Measurements from ENCODE around the gene NTNG2. TPM values are rescaled to one million over a fixed set of nuclear protein-coding genes. Genes with fewer than 3 reads are reported as not detected.

The NTNG2 gene
- total and polyA plus RNA-seq, 8 donors, result under 0.01 to 8.1 (median 0.31) TPM; not detected in 1

DNA sequence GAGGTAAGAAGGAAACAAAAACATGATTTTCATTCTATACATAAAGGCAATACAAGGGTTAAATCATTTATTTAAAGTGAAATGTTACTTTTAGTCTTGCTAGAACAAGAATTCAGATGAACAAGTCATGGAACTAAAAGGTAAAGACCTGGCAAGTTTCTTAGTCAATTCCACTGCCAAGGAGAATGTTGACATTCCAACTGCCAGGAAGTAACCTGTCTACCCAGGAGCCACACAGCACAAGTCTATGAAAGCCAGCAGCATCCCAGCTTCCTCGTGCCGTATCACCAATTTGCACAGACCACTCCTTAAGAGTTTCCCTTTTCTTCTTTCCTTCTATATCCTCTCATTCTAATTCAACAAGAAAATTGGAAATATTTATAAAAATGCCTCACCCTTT, 113.0 kb downstream of the NTNG2 start:
- WGBS, 5 donors, result 30 to 59% (median 57%) methylated on average over 2 of the region's 2 CpGs
- peak in 1 of 2 donors; percentile 38 for DNase-seq
- peak in 1 of 3 donors; percentile 28 for TF ChIP-seq POLR2AphosphoS5 (IDR thresholded peaks at IDR 0.05)
- TF ChIP-seq POLR2A (IDR thresholded peaks at IDR 0.05), result no peak
- H3K36me3 ChIP-seq, result peaks cover 79 to 100% (median 99%) of the 10 kb centered on the region in 4 donors
- no peak overlapping the region for H3K4me3 ChIP-seq
- no peaks in the 10 kb centered on the region for H3K27me3 ChIP-seq
- no peaks in the 10 kb centered on the region for H3K9me3 ChIP-seq
- H3K27ac ChIP-seq, result no peak overlapping the region
- H3K4me1 ChIP-seq, result no peaks in the 10 kb centered on the region
- intact Hi-C loops (cut with DNase I; ENCODE audit: low total_unique reads), result no loop called here

DNA sequence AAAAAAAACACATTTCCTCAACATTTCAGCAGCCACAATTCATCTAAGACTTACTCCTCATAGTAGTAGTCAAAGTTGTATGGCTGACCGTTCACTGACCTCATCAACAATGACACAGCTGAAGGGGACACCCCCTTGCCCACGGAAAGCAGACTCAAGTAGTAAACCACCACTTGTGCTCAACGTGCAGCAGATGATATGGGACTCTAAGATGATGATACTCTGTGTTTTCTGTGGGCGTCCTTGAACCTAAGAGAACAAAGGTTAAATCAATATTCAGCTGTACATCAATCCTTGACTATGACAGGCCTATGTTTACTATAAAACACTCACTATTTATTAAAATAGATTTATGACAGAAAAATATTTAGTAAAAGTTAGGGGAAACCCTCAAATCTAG, 121.3 kb downstream of the NTNG2 start:
- Histone ChIP-seq H3K27ac (no peak overlapping the region), H3K4me1 (peaks cover 0 to 3% (median under 1%) of the 10 kb centered on the region in 4 donors), H3K9me3 (no peaks in the 10 kb centered on the region), H3K27me3 (no peaks in the 10 kb centered on the region), H3K36me3 (peaks cover 77 to 100% (median 100%) of the 10 kb centered on the region in 4 donors), H3K4me3 (no peak overlapping the region)
- WGBS, 5 donors, result 62 to 71% (median 68%) methylated on average over 4 of the region's 4 CpGs
- intact Hi-C loops (cut with DNase I; ENCODE audit: low total_unique reads), result no loop called here
- no peak for TF ChIP-seq POLR2AphosphoS5 (IDR thresholded peaks at IDR 0.05)
- no peak for TF ChIP-seq POLR2A (IDR thresholded peaks at IDR 0.05)
- no peak for TF ChIP-seq EP300 (IDR thresholded peaks at IDR 0.05)
- TF ChIP-seq, protein P1, sequence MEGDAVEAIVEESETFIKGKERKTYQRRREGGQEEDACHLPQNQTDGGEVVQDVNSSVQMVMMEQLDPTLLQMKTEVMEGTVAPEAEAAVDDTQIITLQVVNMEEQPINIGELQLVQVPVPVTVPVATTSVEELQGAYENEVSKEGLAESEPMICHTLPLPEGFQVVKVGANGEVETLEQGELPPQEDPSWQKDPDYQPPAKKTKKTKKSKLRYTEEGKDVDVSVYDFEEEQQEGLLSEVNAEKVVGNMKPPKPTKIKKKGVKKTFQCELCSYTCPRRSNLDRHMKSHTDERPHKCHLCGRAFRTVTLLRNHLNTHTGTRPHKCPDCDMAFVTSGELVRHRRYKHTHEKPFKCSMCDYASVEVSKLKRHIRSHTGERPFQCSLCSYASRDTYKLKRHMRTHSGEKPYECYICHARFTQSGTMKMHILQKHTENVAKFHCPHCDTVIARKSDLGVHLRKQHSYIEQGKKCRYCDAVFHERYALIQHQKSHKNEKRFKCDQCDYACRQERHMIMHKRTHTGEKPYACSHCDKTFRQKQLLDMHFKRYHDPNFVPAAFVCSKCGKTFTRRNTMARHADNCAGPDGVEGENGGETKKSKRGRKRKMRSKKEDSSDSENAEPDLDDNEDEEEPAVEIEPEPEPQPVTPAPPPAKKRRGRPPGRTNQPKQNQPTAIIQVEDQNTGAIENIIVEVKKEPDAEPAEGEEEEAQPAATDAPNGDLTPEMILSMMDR (IDR thresholded peaks at IDR 0.05), result no peak
- no peak for DNase-seq

DNA sequence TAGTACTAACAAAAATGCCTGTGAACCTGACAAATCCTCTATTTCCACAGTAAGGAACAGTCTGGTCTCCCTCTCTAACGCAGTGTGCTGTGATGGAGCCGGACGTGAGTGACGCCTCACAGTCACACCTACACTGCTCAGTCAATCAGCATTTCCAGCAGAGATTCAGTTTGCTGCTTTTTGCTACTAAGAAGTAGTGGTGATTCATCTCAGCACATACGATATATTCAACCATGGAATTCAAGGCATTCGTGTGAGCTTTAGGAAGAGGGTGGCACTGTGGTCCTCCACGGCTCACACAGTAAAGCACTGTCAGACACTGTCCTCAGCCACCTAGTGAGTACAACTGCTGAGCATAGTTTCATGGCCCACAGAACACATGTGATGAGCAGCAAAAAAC, 122.0 kb downstream of the NTNG2 start:
- TF ChIP-seq EP300 (IDR thresholded peaks at IDR 0.05), result no peak
- no peak for TF ChIP-seq POLR2AphosphoS5 (IDR thresholded peaks at IDR 0.05)
- TF ChIP-seq POLR2A (IDR thresholded peaks at IDR 0.05), result no peak
- TF ChIP-seq, protein P1 (IDR thresholded peaks at IDR 0.05), result no peak
- Histone ChIP-seq H3K27ac (no peak overlapping the region), H3K4me3 (no peak overlapping the region), H3K9me3 (no peaks in the 10 kb centered on the region), H3K36me3 (peaks cover 71 to 100% (median 99%) of the 10 kb centered on the region in 4 donors), H3K27me3 (no peaks in the 10 kb centered on the region), H3K4me1 (peaks cover 0 to 10% (median 7%) of the 10 kb centered on the region in 4 donors)
- no peak for DNase-seq
- intact Hi-C loops (cut with DNase I; ENCODE audit: low total_unique reads), result no loop called here
- WGBS, 5 donors, result 85 to 94% (median 90%) methylated on average over 7 of the region's 7 CpGs

DNA sequence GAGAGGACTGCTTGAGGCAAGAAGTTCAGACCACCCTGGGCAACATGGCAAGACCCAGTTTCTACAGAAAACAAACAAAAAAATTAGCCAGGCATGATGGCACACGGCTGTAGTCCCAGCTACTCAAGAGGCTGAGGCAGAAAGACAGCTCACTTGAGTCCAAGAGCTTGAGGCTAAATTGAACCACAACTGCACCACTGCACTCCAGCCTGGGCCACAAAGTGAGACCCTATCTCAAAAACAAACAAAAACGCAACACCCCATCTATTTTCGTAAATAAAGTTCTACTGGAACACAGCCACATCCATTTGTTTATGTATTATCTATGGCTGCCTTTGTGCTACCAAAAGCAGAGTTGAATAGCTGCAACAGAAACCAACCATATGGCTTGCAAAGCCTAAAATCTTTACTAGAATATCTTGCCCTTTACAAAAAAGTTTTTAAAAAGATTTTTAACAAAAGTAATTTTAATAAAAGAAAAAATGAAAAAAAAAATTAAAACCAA, 125.5 kb downstream of the NTNG2 start:
- H3K27me3 ChIP-seq, result no peaks in the 10 kb centered on the region
- 56 to 69% (median 57%) methylated on average over 3 of the region's 3 CpGs for WGBS, 5 donors
- no peaks in the 10 kb centered on the region for H3K9me3 ChIP-seq
- no peak overlapping the region for H3K27ac ChIP-seq
- intact Hi-C loops (cut with DNase I; ENCODE audit: low total_unique reads), result no loop called here
- H3K4me3 ChIP-seq, result no peak overlapping the region
- no peak for DNase-seq
- TF ChIP-seq, protein P1 (IDR thresholded peaks at IDR 0.05), result no peak
- TF ChIP-seq EP300 (IDR thresholded peaks at IDR 0.05) (no peak), POLR2AphosphoS5 (IDR thresholded peaks at IDR 0.05) (no peak), POLR2A (IDR thresholded peaks at IDR 0.05) (no peak)
- peaks cover 53 to 96% (median 93%) of the 10 kb centered on the region in 4 donors for H3K36me3 ChIP-seq
- H3K4me1 ChIP-seq, result peaks cover 0 to 15% (median 11%) of the 10 kb centered on the region in 4 donors

DNA sequence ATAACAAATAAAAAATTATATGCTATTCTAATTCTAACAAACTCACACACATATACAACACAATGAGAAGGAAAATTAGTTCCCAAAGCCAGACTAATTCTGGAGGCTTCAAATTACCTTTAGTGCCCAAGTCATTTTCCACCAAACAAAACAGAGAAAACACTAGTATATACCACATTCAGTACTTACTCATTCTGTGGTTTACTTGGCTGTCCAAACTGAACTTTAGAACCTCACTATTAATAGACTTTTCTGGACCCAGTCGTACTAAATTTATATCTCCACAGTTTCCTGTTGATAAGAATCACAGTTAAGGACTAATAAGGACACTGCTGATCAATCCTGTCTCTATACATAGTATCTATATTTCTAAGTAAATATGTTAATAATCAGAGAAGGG, 126.5 kb downstream of the NTNG2 start:
- H3K4me1 ChIP-seq, result peaks cover 2 to 15% (median 11%) of the 10 kb centered on the region in 4 donors
- 2 to 13% (median 7%) methylated on average over 1 of the region's 1 CpG for WGBS, 5 donors

More for the DNA sequence above, 126.5 kb downstream of the NTNG2 start:
- TF ChIP-seq POLR2A (IDR thresholded peaks at IDR 0.05) (no peak), EP300 (IDR thresholded peaks at IDR 0.05) (no peak), POLR2AphosphoS5 (IDR thresholded peaks at IDR 0.05) (no peak)
- TF ChIP-seq, protein P1 (IDR thresholded peaks at IDR 0.05), result no peak
- Histone ChIP-seq H3K27me3 (no peaks in the 10 kb centered on the region), H3K9me3 (no peaks in the 10 kb centered on the region), H3K27ac (no peak overlapping the region), H3K4me3 (no peak overlapping the region), H3K36me3 (peaks cover 48 to 96% (median 92%) of the 10 kb centered on the region in 4 donors)
- no peak for DNase-seq
- intact Hi-C loops (cut with DNase I; ENCODE audit: low total_unique reads), result no loop called here

Data from stomach (tissue), 9 donors.